Pons (tissue), 1 donor: ENCODE results near the gene TIMM13.

Source experiments
- DNase-seq: peaks from one replicate; pipeline ENCODE4 v3.0.0-alpha.2; 2016; ENCODE audit warnings: low spot score

TIMM13 gene

DNA sequence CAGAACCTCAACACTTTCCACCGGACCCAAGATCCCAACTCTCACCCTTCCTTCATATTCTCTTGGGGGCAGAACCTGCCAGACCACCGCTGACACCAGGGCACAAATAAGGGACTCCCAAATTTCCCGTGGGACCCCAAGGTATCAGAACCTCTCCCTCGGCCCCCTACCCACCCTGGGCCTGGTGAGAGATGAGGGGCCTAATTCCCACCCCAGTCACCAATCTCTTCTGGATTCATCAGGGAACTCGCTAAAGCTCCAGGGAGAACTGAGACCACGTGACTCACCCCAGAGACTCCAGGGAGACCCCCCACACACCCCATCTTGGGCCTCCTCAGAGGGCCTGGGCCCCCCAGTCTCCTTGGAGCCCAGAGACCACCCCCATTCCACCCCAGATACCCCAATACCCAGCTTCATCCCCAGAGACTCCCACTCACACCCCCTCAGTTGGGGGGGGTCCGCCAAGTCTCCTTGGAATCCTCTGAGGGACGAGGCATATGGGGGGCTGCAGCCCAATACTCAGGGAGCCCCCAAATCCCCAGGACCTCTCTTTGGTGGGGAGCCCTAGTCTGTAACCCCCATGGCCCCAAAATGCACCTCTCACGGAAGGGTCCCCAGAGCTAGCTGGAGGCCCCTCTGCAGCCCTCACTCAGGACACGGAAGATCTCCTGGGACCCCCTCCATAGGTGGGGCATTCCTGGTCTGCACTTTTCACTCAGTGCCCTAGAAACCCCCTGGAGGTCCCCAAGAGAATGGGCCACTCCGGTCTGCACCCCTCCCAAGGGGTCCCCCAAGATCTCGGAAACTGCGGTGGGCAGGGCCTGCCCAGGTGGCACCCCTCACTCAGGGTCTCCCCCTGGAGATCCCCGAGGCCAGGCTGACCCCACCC, 27.8 kb upstream of the TIMM13 start:
- no peak for DNase-seq

DNA sequence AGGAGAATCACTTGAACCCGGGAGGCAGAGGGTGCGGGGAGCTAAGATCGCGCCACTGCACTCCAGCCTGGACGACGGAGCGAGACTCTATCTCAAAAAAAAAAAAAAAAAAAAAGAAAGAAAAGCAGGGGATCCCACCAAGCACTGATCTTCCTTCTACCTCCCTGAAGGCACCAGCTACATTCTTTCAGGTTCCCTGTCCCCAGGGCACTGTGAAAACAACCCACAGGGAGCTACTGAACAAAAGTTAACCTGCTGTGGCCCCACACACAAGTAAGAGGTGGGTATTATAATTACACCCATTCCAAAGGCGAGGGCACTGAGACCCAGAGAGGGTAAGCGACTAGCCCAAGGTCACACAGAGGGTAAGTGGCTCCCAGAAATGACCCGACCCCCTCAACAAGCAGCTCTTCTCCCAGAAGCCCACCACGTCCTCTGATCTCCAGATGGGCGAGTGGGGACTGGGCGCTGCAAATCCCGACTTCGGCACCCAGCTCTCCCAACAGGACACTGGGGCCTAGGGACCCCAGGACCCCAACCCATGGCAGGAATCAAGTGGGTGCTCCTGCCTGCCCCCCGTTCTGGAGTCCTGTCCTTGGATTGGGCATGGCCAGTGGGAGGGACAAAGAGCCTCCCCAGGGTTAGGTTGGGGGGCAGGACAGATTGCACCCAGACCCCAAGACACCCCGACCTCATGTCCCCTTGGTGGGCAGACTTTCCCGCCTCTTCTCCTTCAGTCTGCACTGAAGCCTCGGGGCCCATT, 27.0 kb upstream of the TIMM13 start:
- no peak for DNase-seq

DNA sequence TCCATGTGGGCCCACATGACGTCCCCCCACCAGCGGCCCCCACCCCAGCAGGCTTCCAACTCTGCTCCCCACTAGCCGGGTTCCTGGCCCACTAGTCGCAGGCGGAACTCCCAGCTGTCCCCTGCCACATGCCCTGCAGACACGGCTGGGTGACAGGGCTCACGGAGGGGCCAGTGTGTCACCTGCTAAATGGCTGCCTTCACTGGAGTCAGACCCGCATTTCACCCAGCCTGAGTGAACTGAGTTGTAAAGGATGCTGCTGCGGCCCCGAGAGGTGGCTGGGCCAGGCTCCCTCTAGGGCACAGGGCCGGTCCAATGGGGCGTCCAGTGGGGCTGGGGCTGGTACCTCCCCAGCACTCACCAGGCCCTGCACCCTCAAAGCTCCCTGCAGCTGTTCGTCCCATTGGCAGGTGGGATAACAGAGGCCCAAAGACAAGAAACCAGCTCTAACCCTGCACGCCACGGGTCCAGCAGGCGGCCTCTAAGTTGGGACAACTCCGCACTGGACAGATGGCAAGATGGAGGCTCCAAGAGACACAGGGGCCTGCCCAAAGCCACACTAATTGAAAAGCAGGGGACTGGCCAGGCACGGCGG, 26.1 kb upstream of the TIMM13 start:
- no peak for DNase-seq

DNA sequence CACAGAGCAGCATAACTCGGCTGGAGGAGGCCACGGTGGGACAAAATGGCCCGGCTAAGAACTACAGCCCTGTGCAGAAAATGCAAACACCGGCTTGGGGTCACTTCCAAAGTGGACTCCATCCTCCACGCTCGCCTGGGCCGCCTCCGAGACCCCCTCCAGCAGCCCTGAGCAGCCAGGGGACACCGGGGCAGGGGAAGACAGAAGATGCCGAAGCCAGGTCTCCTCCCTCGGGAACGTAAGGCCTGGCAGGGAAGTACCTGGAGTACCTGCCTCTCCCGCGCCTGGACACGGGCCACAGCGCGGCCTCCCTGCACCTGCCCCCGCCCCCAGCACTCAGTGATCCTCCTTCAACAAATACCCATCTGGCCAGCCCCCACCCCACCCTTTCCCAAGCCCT, 24.4 kb upstream of the TIMM13 start:
- no peak for DNase-seq

DNA sequence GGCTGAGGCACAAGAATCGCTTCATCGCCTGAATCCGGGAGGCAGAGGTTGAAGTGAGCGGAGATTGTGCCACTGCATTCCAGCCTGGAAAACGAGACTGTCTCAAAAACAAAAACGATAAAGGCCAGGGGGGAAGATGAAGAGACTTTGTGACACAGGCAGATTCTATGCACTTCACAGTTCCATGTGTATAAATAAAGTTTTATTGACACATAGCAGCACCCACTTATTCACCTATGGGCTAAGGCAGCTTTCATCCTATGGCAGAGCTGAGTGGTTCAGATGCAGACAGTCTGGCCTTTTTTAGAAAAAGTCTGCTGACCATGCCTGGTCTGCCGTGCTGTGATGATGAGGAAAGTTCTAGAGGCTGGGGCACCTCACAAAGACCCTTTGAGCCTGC, 23.8 kb upstream of the TIMM13 start:
- no peak for DNase-seq

DNA sequence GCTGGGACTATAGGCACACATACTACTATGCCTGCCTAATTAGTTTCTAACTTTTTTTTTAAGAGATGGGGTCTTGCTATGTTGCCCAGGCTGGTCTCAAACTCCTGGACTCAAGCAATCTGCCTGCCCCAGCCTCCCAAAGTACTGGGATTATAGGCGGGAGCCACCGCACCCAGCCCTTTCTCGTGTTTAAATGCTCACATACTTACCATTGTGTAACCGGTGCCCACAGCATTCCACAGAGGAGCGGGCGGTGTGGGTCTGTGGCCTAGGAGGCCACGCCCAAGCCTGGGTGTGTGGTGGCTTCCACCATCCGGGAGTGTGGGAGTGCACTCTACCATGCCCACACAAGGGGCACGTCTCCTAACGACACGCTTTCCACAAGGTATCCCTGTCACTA, 21.6 kb upstream of the TIMM13 start:
- no peak for DNase-seq

DNA sequence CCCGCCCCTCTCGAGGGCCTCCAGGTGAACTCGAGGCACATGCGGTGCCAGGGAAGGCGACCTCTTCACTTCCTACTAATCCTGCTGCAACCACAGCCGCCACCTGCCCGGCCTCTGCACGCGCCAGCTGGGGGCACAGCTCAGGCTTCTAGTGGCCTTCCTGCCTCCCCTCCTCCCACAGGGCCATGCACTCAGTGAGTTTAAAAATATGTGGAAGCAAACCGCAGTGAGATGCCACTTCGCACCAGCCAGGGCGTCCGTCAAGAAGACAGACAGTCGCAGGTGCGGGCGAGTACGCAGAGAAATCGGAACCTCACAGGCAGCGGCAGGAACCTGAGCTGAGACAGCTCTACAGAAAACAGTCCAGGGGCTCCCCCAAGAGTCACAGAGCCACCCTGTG, 19.0 kb upstream of the TIMM13 start:
- no peak for DNase-seq

DNA sequence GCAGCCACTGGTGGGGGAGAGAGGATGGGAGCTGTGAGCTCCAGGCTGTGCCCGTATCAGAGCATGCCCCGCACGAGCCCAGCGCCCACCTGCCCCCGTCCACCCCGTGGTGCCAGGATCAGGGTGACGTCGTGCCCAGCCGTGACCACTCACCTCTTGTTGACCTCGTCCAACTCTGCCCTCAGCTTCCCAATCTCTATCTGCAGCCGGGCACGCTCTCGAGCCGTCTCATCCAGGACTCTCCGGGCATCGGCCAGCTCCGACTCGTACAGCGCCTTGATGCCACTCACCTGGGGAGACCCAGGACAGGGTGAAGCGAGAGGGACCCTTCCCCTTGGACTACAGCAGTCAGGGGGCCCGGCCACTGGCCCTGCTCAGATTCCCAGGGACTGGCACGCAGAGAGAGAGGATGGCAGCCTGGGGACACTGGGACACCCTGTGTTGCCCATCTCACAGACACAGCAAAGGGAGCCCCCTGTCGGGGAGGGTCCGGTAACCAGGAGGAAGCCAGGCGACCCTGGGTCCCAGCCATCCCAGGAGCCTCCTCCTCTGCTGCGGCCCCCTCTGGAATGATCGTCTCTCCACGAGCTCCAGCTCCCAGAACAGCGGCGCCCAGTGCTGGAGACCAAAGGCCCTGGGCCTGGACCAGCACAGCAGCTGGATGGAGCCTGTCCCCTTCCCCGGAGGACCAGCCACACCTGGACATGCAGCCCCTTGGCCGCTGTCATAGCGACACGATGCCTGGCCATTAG, 17.0 kb upstream of the TIMM13 start:
- DNase-seq = no peak

DNA sequence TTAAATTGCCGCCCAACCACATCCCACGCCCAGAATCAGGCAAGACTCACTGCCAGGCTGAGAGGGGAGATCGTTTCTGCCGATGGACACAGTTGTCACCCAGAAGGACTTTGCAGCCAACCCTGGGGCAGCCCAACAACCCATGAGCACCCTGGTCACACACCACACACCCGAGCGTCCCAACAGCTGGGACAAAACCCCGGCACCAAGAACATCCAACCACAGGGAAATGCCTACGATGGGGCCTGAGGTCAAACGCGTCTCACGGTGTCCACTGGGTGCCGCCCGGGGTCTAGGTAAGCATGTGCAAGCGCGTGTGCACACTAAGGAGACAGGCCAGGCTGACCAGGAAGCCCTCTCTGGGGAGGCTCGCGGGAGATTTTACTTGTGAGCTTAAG, 16.4 kb upstream of the TIMM13 start:
- no peak for DNase-seq

DNA sequence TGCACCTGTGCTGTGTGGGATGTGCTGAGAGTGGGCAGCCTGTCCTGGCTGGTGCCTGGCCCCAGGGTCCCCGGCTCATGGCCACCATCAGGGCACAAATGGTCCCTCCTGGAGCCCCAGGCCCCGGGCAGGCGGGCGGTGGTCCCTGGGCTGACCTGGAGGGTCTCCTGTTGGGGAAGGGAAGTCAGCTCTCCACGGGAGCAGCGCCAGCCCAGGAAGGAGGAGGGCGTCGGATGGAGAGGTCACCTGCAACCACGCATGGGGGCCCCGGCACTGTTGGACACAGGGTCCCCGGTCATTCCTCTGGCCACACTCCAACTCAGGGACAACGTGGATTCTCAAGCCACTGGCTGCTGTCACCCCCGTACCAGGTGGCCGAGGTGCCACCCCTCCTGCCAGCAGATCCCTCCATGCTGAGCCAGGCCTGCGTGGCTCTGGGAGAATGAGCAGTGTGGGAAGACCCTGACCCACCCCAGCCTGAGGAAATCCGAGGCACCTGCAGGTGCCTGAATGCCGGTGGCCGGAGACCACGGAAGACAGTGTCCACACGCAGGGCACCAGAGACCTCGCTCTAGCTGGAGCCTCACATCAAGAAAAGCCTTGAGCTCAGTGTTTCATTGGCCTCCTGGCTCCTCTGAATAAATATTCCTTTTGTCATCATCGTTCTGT, 15.9 kb upstream of the TIMM13 start:
- DNase-seq = no peak

DNA sequence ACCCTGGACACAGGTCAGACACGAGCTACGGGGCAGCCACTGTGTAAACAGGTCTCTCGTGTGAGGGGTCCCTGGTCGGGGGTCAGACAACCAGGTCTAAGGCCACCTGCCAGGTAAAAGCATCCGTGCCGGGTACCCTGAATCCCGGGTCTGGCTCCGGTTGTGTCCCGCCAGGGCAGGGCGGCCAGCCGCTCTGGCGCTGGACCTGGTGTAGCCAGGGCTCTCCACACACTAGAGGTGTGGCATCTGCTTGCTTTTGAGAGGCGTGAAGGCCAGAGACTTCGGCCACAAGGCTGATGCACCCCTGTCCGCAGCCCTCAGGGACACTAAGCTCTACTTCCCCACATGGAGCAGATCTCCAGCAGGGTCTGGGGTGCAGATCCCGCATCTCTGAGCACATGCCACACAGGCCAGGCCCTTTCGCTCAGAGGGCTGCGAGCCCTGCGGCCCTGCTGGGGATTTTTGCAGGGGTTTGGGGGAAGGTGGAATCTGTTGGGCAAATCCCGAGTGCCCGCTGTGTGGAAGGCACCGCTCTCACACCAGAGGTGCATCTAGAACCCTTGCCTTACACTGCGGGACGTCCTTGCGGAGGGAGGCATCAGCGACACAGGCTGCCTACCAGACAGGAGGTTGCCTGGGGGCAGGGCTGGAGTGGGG, 13.8 kb upstream of the TIMM13 start:
- no peak for DNase-seq

DNA sequence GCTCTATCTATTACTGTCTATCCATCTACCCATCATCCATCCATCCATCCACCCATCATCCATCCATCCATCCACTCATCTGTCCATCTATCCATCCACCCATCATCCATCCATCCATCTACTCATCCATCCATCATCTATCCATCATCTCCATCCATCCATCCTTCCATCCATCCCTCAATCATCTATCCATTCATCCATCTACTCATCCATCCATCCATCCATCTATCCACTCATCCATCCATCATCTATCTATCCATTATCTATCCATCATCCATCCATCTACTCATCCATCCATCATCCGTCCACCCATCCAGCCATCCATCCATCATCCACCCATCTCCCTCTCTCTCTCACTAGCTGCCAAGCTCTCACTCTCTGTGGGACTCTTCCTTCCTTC, 13.1 kb upstream of the TIMM13 start:
- DNase-seq = no peak

DNA sequence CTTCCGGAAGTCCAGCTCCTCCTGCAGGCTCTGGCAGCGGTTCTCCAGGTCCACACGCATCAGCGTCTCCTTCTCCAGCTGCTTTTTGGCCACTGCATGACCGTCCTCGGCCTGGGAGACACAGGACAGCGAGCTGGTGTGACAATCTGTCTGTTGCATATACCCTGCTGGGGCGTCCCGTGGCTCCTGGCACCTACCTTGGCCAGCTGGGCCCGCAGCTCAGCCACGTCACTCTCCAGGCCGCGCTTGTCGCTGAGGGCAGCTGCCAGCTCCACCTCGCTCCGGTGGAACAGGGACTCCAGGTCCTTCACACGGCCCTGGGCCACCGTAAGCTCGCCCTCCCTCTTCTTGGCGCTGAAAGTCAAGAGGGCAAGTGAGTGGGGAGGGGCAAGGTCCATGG, 10.8 kb upstream of the TIMM13 start:
- no peak for DNase-seq

DNA sequence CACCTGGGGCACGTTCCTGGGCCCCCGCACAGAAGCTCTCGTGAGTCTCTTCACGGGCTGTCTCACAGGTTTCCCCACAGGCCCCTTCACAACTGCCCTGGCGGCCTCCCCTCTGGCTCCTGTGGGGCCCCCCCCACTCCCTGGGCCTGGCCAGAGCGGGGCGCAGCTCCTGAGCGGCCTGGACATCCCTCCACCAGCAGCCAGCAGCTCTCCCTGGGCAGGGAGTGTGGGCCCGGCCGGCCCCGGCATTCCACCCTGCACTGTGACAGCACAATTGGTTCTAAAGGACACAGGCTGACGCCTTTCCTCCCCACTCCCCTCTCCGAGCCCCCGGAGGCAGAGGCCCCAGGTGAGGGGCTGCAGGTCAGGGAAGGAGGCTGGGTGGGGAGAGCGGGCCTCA, 9.5 kb upstream of the TIMM13 start:
- DNase-seq = no peak

DNA sequence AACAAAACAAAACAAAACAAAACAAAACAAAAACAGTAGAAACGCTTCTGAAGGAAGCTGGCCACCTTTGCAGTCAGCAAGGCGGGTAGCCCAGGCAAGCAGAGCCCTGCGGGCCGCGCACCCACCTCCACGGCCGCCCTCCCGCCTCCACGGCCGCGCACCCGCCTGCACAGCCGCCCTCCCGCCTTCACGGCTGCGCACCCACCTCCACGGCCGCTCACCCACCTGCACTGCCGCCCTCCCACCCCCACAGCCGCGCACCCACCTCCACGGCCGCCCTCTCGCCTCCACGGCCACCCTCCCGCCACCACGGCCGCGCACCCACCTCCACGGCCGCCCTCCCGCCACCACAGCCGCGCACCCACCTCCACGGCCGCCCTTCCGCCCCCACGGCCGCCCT, 9.0 kb upstream of the TIMM13 start:
- no peak for DNase-seq

DNA sequence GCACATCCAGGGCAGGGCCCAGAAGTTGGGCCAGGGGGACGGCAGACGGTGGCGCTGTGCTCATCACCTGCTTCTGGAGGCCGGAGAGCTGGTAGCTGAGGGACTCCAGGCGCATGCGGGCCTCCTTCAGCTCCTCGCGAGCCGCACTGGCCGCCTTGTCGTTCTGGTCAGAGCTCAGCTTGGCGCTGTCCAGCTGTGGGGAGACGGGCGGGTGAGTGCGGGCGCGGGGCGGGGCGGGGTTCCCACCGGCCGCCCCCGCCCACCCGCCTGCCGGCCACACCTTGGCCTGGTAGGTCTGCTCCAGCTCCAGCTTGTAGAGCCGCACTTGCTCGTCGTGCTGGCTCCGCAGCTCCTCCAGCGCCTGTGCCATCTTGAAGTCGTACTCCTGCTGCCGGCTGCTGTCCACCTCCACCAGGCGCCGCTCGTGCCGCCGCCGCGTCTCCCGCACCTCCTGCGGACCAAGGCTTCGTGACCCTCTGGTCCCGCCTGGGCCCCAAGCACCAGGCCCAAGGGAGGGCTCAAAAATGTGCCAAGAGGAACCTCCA, 7.4 kb upstream of the TIMM13 start:
- DNase-seq = no peak

DNA sequence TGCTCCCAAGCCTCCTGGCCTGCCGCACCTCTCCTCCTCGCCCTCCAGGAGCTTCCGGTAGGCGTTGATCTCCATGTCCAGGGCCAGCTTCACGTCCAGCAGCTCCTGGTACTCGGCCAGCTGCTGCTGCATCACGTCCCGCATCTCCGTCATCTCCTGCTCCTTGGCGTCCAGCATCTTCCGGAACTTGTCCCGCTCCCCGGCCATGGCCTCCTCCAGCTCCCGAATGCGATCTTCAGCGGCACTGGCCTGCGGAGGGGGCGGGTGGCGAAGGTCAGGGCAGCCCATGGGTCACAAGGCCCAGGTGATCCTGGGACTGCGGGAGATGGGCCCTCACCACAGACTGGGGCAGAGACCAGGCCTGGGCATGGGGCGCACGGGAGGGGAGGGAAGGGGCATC, 6.9 kb upstream of the TIMM13 start:
- DNase-seq = no peak

DNA sequence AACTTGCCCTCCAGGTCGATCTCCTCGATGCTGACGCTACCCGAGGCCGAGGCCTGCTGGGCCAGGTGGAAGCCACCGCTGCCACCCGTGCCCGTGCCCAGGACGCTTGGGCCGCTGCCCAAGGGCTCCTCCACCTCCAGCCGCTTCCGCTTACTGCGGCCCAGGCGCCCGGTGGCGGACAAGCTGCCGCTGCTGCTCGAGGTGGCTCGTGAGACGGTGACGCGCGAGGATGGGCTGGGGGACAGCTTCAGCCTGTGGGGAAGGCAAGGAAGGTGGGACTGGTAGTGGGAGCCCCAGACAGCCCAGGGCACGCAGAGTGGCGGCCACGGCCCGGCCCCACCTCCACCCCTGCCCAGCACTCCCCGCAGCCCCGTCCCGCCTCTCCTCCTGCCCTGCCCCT, 6.5 kb upstream of the TIMM13 start:
- DNase-seq = no peak

DNA sequence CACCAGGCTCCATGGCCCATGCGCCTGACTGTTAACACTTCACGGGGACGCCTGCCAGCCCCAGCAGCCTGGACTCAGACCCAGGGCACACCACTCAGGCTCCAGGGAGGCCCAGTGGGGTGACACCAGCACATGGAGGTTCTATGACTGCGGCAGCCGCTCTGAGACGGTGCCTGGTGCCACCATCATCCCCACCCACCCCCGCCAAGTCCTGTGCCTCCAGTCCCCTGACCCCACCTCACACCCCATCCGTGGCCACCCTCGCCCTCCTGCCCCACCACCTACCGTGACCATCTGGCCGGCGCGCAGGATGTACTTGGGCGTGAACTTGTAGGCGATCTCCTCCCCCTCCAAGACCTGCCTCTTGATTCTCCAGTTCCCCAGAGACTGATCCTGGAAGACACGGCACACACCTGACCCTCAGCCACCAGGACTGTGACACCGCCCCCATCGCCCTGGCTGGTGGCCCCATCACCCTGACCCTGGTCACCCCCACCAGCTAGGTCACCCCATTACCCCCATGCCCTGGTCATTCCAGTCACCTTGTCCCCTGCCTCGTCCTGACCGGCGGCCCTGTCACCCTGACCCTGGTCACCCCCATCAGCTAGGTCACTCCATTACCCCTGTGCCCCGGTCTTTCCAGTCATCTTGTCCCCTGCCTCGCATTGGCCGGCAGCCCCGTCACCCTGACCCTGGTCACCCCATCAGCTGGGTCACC, 4.9 kb upstream of the TIMM13 start:
- DNase-seq = no peak

DNA sequence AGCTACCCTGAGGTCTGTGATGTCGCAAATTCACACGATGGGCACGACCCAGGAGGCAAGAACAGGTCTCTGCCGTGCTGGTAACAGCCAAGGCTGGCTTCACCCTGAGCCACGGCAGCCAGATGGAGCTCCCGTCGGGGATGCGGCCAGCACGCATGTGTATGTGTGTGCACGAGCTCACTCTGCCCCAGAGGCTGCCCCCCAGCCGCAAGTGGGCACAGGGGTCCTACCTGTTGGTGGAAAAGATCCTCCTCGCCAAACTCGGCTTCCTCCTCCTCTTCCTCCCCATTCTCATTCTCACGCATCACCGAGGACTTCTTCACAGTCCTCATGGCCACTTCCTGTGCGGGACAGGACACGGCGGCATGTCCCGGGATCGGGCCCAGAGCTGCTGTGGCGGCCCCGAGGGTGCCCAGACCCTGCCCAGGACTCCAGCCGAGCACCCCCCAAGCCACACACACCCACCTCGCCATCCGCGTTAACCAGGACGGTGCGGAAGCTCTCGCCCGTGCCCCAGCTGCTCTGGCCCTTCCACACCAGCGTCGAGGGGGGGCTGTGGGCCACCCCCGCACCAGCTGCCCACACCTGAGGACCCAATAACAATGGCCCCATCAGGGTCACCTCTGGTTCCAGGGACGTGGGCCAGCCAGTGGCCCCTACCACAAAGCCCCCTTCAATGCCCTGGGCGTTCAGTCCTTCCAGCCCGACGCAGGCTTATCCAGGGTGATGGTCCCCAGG, 4.1 kb upstream of the TIMM13 start:
- no peak for DNase-seq
